Kidney (tissue), 14 donors: ENCODE results near the gene RHBDF2. TPM values are rescaled to one million over a fixed set of nuclear protein-coding genes. Genes with fewer than 3 reads are reported as not detected.

ENCODE experiments used
- DNase-seq, 5 donors: peaks; one replicate each; pipeline ENCODE4 v3.0.0-alpha.2; 2013 to 2020
- FAIRE-seq: peaks from 2 replicates; lab custom pipeline; 2012; peaks lifted over from hg19 to GRCh38; lab: Jason Lieb, UNC
- H3K27ac ChIP-seq, 2 donors: one replicate each; pipeline ENCODE4 v1.7.0; 2013; ENCODE audit warnings: low read depth in 2 of 2, low read length in 2 of 2, inconsistent platforms in 1 of 2
- H3K27me3 ChIP-seq: one replicate; pipeline ENCODE4 v1.7.1; 2013; ENCODE audit warnings: low read length, inconsistent platforms; ENCODE audit not compliant: control insufficient read depth, insufficient read depth
- H3K36me3 ChIP-seq, 3 donors: one replicate each; pipeline versions ENCODE4 v1.7.0 to v1.7.1; 2013; ENCODE audit warnings: low read length in 3 of 3, control low read depth in 1 of 3, inconsistent platforms in 1 of 3; ENCODE audit not compliant: insufficient read depth in 3 of 3, control insufficient read depth in 2 of 3
- H3K4me1 ChIP-seq, 3 donors: one replicate each; pipeline versions ENCODE4 v1.7.0 to v1.7.1; 2013; ENCODE audit warnings: low read length in 3 of 3, inconsistent platforms in 1 of 3, low read depth in 1 of 3; ENCODE audit not compliant: control insufficient read depth in 2 of 3, insufficient read depth in 2 of 3
- H3K4me3 ChIP-seq, 3 donors: one replicate each; pipeline versions ENCODE4 v1.7.0 to v1.8.1; 2013; ENCODE audit warnings: low read length in 3 of 3, control low read depth in 1 of 3, inconsistent platforms in 1 of 3
- H3K9ac ChIP-seq, 3 donors: one replicate each; pipeline versions ENCODE4 v1.7.0 to v1.7.1; 2013; ENCODE audit warnings: low read length in 3 of 3, control low read depth in 1 of 3, inconsistent platforms in 1 of 3
- H3K9me3 ChIP-seq, 3 donors: one replicate each; pipeline versions ENCODE4 v1.7.0 to v1.7.1; 2013; ENCODE audit warnings: low read length in 3 of 3, control low read depth in 1 of 3, inconsistent platforms in 1 of 3; ENCODE audit not compliant: control insufficient read depth in 2 of 3, insufficient read depth in 1 of 3
- intact Hi-C: fragments of 100-400 bp; cut with DNase I; formaldehyde crosslinking; loops from one replicate; pipeline ENCODE4 v1.11.1; 2022
- polyA plus RNA-seq: library from polyadenylated mRNA; stranded (reverse); fragments of 350-450 nt; fragmentation: Illumina TruSeq; extraction: RNeasy Lipid Tissue Mini Kit (QIAGEN cat#74804); gene quantifications from one replicate; pipeline ENCODE4 v1.2.3, GENCODE V29; 2014; ENCODE audit warnings: low read depth, low replicate concordance; ENCODE audit not compliant: insufficient read depth
- total RNA-seq: library from RNA; stranded (reverse); fragmentation: NEBNext Ultra II Directional; extraction: Animal tissue kit (Norgen Biotek cat#: 25700); gene quantifications from one replicate; pipeline ENCODE4 v1.2.1, GENCODE V29; 2021
- TF ChIP-seq, protein P1 (sequence below): IDR thresholded peaks from 3 replicates; pipeline ENCODE4 v1.5.1; 2012; ENCODE audit warnings: mild to moderate bottlenecking, moderate library complexity, borderline replicate concordance; ENCODE audit not compliant: insufficient read depth; ENCODE audit errors: extremely low read depth
- donor health status: control.
- donor health status: control.
- donor health status: control.
- donor health status: control.
- donor health status: control.
- donor health status: DM: yes; HTN: yes; CAD: no.
- donor health status: Normal renal cell carcinoma (clear cell type).

The RHBDF2 gene
- total and polyA plus RNA-seq, 2 donors from 2014 or later, result 6.8 to 58.6 TPM

DNA sequence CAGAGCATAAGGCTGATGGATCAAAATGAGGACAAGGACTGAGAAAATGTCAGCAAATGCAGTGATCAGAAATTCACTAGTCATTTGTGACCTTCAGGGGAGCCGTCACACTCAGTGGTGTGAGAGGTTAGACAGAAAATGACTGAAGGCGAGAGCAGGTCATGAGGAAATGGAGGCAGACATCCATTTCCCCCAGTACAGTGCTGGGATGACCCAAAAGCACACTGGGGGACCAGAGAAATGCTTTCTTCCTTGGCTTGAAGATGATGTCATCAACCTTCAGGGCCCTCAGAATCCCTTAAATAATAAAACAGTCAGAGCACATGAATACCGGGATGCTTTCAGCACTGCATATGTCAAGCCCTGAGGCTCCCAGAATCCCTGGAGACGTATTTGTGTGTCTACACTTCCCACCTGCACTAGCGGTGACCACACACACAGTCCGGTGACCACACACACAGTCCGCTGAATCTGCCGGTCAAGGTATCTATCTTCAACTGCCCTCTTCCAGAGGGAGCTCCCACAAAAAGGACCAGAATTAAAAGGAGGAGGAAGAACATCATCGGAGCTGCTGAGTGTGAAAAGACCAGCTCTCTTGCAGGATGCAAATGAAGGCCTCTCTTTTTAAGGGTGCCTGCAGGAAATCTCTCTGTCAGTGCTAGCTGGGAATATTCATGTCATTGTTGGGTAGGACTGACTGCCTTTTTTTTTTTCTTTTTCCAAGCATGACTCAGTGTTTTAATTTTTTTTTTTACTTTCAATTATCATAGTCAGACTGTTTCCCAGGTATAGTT lies 56.5 kb downstream of the RHBDF2 start:
- intact Hi-C loops, result no loop called here
- no peak for FAIRE-seq
- H3K9me3 ChIP-seq, result no peaks in the 10 kb centered on the region

DNA sequence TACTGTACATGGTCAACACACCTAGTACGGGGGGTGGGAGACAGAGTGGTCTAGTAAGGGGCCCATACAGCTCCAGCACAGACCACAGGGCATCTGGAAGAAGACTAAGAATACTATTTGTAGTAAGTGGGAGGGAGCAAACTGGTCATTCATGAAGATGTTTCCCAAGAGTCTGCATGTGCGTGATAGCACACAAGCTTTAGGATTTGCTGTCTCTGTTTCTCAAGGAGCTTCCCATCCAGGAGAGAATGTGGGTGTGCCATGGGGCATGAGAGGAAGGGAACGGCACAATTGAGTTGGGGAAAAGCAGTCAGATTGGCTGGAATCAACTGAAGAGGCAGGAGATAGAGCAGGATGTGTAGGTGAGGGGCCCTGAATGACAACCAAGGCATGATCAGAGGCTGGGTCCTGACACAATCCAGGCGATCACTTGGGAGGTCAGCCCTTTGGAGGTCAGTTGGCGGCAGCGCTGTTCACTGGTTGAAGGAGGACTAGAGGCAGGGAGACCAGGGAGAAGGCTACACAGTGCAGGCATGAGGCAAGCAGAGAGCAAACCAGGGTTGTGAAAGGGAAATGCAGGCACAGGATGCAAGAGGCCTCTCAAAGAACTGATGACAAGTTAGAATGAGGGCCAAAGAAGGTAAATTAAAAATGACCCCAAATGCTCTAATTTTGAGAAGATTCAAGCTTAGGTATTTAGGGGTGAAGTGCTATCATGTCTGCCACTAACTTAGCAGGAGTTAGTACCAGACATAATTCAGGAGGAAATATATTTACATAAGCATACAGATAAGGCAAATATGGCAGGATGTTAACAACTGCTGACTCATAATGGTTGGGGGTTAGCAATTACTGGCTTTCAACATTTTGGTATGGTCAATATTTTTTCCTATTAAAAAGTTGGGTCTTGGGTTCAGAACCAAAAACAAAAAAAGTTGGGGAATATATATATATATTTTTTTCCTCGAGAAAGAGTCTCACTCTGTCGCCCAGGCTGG lies 58.6 kb downstream of the RHBDF2 start:
- H3K36me3 ChIP-seq, result no peaks in the 10 kb centered on the region
- DNase-seq (no peak), FAIRE-seq (no peak)
- no peaks in the 10 kb centered on the region for H3K27me3 ChIP-seq
- TF ChIP-seq, protein P1, sequence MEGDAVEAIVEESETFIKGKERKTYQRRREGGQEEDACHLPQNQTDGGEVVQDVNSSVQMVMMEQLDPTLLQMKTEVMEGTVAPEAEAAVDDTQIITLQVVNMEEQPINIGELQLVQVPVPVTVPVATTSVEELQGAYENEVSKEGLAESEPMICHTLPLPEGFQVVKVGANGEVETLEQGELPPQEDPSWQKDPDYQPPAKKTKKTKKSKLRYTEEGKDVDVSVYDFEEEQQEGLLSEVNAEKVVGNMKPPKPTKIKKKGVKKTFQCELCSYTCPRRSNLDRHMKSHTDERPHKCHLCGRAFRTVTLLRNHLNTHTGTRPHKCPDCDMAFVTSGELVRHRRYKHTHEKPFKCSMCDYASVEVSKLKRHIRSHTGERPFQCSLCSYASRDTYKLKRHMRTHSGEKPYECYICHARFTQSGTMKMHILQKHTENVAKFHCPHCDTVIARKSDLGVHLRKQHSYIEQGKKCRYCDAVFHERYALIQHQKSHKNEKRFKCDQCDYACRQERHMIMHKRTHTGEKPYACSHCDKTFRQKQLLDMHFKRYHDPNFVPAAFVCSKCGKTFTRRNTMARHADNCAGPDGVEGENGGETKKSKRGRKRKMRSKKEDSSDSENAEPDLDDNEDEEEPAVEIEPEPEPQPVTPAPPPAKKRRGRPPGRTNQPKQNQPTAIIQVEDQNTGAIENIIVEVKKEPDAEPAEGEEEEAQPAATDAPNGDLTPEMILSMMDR, result no peak
- H3K4me3 ChIP-seq, result no peak overlapping the region
- peaks cover 0 to 15% (median 0%) of the 10 kb centered on the region in 3 donors for H3K4me1 ChIP-seq
- intact Hi-C loops, result no loop called here
- no peaks in the 10 kb centered on the region for H3K9me3 ChIP-seq
- H3K9ac ChIP-seq, result no peak overlapping the region
- no peak overlapping the region for H3K27ac ChIP-seq

More for the DNA sequence above, 56.5 kb downstream of the RHBDF2 start:
- H3K36me3 ChIP-seq, result no peaks in the 10 kb centered on the region
- no peak overlapping the region for H3K9ac ChIP-seq
- no peaks in the 10 kb centered on the region for H3K27me3 ChIP-seq
- H3K27ac ChIP-seq, result no peak overlapping the region
- H3K4me1 ChIP-seq, result peaks cover 0 to 10% (median 0%) of the 10 kb centered on the region in 3 donors
- no peak overlapping the region for H3K4me3 ChIP-seq
- no peak for DNase-seq
- TF ChIP-seq, protein P1, result no peak

DNA sequence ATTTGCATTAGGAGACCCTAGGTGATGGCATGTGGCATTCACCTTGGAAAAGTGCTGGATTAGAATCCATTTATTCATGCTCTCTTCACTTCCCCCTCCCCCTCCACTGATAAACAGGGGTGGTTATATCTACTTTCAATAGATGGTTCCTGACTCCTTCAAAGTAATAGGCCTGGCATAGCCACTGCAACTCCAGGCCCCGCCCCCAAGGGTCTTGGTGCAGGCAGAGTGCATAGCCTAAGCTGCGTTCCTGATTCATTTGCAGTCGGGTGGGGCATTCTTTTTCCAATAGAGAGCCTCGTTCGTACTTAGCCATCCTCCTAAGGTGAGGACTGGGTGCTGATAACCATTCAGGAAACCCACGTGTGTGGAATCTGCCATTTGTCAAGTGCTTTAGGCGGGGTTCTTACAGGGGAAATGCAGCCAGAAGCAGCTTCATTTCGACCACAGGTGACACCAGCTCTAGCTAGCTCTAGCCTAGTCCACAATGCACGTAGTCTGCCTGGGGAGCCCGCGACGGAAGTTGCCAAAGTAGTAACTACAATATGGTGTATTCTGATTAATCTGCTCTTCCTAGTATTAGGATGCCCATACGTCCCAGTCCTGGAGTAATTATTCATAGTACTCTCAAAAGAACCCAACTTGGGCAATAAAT lies 59.4 kb downstream of the RHBDF2 start:
- FAIRE-seq, result no peak
- peaks cover 0 to 11% (median 0%) of the 10 kb centered on the region in 3 donors for H3K4me1 ChIP-seq
- H3K27ac ChIP-seq, result no peak overlapping the region

More for the DNA sequence above, 59.4 kb downstream of the RHBDF2 start:
- Histone ChIP-seq H3K36me3 (no peaks in the 10 kb centered on the region), H3K9me3 (no peaks in the 10 kb centered on the region), H3K9ac (no peak overlapping the region), H3K4me3 (no peak overlapping the region), H3K27me3 (no peaks in the 10 kb centered on the region)
- intact Hi-C loops, result no loop called here
- no peak for DNase-seq
- TF ChIP-seq, protein P1, result no peak
